HG03565 (cell line): ENCODE data around the gene SUN2.

ENCODE experiments used
- ATAC-seq: cut with Tn5 transposase; IDR thresholded peaks from one replicate; pipeline ENCODE4 v1.9.1; 2021; ENCODE audit warnings: mild to moderate bottlenecking, moderate library complexity; ENCODE audit not compliant: unreplicated experiment

The SUN2 gene

DNA sequence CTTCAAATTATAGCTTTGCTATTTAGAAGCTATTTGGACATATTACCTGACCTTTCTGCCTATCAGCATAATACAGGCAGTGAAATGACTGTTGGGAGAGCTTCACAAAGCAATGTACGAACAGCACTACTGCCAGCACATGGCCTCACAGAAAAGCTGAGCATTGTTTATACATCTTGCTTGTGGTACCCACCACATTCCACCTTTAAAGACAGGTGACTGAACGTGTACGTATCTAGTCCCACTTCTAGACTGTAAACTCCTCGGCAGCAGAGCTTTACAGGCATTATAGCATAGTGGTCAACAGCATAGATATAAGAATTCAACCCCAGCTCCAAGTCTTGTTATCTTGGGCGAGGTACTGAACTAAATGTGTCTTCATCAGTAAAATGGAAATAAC lies 56.7 kb downstream of the SUN2 start:
- ATAC-seq = no peak

DNA sequence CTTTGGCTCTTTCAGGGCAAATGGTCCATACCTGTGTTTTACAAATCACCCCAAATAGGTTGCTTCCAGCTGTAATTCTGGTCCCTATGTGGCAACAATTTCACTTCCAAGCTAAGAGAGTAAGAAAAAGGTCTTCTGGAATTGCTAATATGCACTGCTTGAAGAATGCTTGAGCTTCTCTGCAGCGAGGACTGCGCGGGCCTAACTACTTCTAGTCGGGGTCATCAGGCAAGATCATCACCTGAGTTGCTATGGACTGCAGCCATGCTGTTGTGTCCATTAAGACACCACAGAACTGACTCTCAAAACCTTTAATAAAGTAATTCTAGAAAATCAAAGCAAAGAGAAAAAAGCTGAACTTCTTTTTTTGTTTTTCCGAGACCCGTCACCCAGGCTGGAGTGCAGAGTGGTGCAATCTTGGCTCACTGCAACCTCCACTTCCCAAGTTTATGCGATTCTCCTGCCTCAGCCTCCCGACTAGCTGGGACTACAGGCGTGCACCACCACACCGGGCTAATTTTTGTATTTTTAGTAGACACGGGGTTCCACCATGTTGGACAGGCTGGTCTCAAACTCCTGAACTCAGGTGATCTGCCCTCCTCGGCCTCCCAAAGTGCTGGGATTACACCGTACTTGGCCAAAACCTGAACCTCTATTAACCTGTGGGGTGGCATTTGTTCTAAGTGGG lies 57.2 kb downstream of the SUN2 start:
- ATAC-seq = no peak

DNA sequence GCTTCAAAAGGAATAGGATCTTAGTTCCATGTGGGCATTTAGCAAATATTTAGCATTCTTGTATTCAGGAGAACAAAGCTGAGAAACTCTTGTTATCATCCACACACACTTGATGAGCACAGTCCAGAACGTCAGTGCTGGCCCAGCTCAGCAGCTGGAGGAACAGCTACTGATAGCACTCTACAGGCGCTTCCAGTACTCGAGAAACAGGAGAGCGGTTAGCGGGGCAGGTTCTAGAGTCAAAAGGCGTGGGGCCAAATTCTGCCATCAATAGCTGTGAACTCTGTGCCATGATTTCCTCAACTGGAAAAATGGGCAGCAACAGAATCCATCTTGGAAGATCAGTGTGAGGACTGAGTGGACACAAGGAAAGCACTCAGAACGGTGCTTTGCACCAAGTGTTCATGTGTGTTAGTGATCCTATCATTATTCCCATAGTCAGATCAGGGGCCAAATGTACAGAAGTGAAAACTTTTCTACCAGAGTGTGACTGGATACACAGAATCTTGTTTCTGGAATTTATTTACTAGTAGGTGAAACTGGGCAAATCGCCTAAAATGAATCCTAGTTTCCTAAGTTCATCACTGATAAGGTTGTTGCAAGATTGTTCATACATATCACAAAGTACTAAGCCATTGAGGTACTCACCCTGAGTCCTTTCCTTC lies 58.2 kb downstream of the SUN2 start:
- no peak for ATAC-seq

DNA sequence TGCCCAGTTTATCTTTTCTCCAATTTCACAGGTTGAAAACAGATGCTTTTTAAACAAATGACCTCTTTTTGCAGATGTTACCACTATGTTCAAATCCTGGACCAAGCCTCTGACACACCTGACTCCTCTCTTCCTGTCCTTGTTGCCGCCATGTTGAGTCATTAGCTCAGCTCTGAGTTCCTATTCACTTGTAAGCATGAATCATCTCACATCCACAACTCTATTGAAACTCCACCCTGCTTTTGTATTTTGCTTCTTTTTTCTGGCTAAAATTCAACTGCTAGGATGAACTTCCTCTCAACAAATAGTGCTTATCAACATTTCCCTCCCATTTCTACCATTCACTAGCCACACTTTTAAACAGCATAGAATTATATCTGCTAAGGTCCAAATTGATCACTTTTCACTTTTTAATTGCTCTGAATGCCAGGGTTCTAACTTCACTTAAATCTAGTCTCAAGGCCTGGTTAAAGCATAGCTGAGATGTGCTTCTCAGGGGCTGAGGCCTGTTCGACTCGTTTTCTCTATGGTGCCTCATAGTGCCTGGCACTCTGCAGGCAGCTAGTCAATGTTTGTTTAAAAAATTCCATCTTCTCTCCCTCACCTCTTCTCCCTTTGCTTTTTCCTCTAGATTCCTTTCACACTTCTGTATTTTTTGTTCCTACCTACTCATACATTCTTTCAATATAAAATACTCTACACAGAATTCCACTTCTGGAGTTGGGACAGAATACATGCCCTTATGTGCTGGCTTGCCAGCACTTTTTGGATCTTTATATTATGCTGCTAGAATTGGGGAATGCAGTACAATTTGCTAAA lies 59.0 kb downstream of the SUN2 start:
- no peak for ATAC-seq

DNA sequence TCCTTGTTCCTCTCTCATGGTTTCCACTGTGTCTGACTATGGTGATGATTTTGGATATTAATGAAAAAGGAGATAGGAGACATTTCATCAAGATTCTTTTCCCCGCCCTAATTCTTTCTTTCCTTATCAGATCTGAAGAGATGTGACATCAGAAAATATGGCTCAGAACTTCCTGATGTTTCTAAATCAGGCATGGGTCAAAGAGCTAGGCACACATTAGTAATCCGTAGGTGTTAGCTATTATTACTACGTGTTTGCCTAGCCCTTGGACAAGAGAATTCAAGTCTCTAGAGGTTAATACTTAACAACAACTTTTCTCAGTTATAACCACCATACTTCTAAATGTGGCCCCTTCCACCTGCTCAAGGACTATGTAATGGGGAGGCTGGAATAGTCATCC lies 60.9 kb downstream of the SUN2 start:
- no peak for ATAC-seq

DNA sequence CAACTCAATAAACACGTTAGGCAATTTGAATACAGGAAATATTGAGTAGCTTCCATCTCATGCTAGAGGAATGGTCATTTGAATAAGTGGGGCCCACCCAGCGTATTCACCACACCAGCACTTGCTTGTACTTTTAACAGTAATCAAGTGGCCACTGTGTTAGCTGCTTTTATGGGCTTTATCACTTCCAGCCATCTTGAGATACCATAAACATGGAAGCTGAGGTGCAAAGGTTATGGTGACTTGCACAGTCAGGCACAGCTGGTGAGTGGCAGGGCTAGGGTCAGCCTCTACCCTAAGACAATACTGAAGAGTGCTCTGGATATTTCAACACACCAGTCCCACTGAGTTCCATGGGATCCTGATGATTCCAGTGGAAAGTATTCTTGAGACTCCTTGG lies 61.7 kb downstream of the SUN2 start:
- ATAC-seq = no peak

DNA sequence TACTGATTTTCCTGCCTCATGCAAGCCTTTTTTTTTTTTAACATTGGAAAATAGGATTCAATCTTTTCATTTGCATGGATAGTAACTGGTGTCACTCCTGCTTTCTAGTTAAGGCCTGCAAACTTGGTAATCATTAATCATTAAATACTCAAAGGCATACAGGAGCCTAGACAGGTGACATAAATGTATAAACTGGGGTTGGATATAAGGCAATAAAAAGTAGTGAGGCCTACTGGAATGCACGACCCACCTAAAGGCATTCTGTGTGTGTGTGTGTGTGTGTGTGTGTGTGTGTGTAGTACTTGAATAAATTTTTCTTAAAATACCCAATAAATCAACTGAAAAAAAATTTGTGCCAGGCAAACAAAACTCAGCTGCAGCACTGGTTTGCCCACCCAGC lies 66.1 kb downstream of the SUN2 start:
- ATAC-seq = no peak

DNA sequence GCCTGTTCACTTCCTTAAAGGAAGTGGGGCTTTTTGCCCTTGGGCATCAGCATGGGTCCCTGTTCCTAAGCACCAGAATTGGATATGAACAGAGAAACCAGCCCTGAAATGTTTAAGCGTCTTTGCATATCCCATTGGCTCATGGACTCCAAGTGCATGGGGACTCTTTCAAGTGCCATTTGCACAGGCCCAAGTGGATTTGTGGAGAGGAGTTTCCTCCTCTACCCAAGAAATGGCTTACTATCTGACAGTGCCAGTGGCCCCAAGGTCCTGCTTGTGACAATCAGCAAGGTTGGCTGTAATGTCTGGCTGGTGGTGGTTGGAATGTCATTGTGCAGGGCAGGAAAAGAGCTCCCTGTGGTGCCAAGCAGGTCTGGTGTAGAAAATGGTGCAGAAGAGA lies 70.0 kb downstream of the SUN2 start:
- ATAC-seq = no peak

DNA sequence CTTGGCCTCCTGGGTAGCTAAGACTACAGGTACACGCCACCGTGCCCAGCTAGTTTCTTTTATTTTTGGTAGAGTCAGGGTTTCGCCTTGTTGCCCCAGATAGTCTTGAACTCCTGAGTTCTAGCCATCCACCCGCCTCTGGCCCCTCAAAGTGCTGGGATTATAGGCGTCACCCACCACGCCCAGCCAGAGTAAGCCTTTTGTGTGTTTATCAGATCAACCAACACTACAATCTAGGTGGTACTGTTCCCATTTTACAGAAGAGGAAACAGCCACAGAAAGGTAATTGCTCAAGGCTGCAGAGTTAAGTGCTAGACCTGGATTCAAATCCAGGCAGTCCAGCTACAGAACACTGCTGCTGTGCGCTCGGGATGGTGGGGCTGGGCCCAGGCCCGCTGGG lies 70.9 kb downstream of the SUN2 start:
- no peak for ATAC-seq
